Activated T-helper 17 cell treated with anti-CD3 and anti-CD28 coated beads, Interleukin-2, amount 50 U/mL, for 72 hours (primary cell): Measurements from ENCODE around the gene ERI2. TPM values are rescaled to one million over a fixed set of nuclear protein-coding genes. Genes with fewer than 3 reads are reported as not detected.
A peak's percentile ranks its signal among the peaks of the same experiment; 100 is the strongest.

Experiments used
- ATAC-seq: fragments of 150-1000 bp; cut with Tn5 transposase; replicated peaks from 2 replicates; pipeline ENCODE4 v1.10.0; 2021; ENCODE audit warnings: mild to moderate bottlenecking, moderate library complexity
- H3K27ac Mint-ChIP-seq: one replicate; pipeline ENCODE4 v1.8.0; 2022; ENCODE audit warnings: mixed read lengths
- H3K27me3 Mint-ChIP-seq: one replicate; pipeline ENCODE4 v1.8.0; 2022; ENCODE audit warnings: mixed read lengths
- H3K36me3 Mint-ChIP-seq: one replicate; pipeline ENCODE4 v1.8.0; 2022; ENCODE audit warnings: low read depth, mild to moderate bottlenecking, mixed read lengths
- H3K4me1 Mint-ChIP-seq: one replicate; pipeline ENCODE4 v1.8.0; 2022; ENCODE audit warnings: mixed read lengths
- H3K4me3 Mint-ChIP-seq: one replicate; pipeline ENCODE4 v1.8.0; 2022; ENCODE audit warnings: mild to moderate bottlenecking, mixed read lengths
- H3K9me3 Mint-ChIP-seq: one replicate; pipeline ENCODE4 v1.8.0; 2022; ENCODE audit warnings: mixed read lengths
- total RNA-seq, 2 donors: library from RNA; stranded (reverse); gene quantifications; one replicate each; pipeline ENCODE4 v1.2.3, GENCODE V29; 2022

The ERI2 gene
- total RNA-seq, 2 donors from 2014 or later: 18.1 to 21.8 TPM

DNA sequence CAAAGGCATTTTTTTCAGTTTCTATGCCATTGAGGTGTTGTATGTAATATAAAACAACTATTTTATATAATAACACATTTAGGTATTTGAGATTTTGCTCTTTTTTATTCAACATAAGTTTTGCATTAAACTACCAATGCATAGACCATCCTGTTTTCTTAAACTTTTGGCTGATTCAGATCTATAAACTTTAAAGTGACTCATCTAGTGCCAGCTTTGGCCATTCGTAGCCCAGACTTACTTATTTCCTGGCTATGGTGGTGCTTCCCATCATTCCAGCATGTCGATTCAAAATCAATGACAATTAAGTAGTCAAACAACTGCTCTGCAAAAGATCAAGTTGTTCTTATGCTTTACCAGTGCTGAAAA is 3.1 kb downstream of the ERI2 start:
- no peak for ATAC-seq
- peaks cover 23% of the 10 kb centered on the region for H3K36me3 Mint-ChIP-seq
- no peaks in the 10 kb centered on the region for H3K9me3 Mint-ChIP-seq
- H3K4me1 Mint-ChIP-seq: peaks cover 6% of the 10 kb centered on the region
- no peak overlapping the region for H3K4me3 Mint-ChIP-seq
- H3K27ac Mint-ChIP-seq: no peak overlapping the region
- no peaks in the 10 kb centered on the region for H3K27me3 Mint-ChIP-seq

DNA sequence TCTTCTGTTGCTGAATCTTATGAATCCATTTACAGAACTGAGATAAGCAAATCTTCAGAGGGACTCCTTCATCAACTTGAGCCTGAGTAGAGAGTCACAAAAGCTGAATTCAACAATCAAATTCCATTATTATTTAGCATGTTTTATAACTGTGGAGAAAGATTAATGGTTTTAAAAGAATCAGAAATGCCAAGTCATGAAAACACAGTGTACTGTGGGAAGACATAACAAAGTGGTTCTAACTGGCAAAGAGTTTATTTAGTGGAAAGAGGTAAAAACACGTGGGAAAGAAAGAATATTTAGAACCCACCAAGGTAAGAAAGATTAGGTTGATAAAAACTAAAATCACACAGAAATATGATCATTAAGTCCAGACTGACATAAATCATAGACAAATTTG is 5.0 kb downstream of the ERI2 start:
- ATAC-seq: no peak
- Mint-ChIP-seq H3K9me3 (no peaks in the 10 kb centered on the region), H3K4me3 (no peak overlapping the region), H3K36me3 (peaks cover 21% of the 10 kb centered on the region), H3K4me1 (peaks cover 10% of the 10 kb centered on the region), H3K27me3 (no peaks in the 10 kb centered on the region), H3K27ac (peak overlapping the region; percentile 70)

DNA sequence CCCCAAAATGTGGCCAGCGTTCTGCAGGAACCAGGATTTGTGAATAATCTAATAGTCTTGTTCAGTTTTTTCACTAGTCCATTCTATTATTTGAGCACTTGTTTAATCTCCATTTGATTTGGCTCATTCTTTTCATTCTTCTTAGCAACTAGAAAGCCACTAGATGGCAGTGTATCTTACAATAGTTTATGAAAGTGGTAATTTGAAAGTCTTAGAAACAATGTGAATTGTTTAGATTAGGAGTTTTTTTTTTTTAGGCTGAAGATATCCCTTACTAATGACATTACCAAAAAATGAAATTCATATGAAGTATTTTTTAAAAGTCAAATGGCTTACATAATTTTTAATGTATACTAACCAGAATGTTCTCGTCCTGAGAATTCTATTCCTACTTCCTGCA is 6.7 kb downstream of the ERI2 start:
- peaks cover 10% of the 10 kb centered on the region for H3K4me1 Mint-ChIP-seq

DNA sequence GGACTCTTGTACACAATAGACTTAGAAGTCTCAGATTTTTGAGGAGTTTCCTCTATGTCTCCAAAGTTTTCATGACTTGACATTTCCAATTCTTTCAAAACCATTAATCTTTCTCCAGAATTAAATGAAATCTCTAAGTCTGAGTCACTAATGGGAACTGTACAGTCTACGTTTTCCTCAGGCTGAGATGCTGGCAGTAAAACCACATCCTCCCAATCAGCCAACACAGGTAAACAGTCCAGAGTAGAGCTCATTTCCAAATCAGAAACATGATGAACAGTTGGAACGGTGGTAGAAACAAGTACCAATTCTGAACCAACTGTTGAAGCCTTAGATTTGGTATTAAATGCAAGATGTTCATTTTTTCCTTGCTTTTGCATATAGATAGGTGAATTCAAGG is 7.9 kb downstream of the ERI2 start:
- no peak for ATAC-seq
- H3K27ac Mint-ChIP-seq: no peak overlapping the region
- peaks cover 20% of the 10 kb centered on the region for H3K36me3 Mint-ChIP-seq
- no peak overlapping the region for H3K4me3 Mint-ChIP-seq
- peaks cover 10% of the 10 kb centered on the region for H3K4me1 Mint-ChIP-seq
- H3K9me3 Mint-ChIP-seq: no peaks in the 10 kb centered on the region
- no peaks in the 10 kb centered on the region for H3K27me3 Mint-ChIP-seq

More for the DNA sequence above, 6.7 kb downstream of the ERI2 start:
- ATAC-seq: peak; percentile 29
- Mint-ChIP-seq H3K36me3 (peaks cover 20% of the 10 kb centered on the region), H3K4me3 (no peak overlapping the region), H3K27me3 (no peaks in the 10 kb centered on the region), H3K27ac (no peak overlapping the region), H3K9me3 (no peaks in the 10 kb centered on the region)

DNA sequence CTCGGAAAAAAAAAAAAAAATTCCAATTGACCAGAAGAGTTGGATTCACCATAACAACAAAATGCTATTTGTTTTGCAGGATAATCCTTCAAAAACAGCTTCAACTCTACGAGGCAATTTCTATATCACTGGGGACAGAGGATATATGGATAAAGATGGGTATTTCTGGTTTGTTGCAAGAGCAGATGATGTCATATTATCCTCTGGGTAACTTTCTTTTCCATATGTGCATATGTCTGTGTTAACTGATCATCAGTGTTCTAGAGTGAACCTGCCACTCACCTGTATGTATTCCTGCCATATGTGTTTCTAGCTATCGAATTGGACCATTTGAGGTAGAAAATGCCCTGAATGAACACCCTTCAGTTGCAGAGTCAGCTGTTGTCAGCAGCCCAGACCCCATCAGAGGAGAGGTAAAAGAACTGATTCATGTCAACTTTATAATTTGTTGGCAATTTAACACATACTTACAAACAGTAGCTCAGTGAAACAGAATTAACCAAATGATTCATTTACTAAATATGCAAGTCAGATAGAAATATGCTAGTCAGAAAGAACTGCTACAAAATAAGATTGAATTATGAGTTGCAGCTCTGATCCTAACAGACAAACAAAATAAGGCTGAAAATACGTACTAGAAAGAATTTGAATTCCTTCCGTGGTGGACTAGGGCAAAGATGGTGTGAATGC is 14.2 kb downstream of the ERI2 start:
- no peak overlapping the region for H3K4me3 Mint-ChIP-seq
- no peaks in the 10 kb centered on the region for H3K9me3 Mint-ChIP-seq
- no peak for ATAC-seq
- H3K4me1 Mint-ChIP-seq: no peaks in the 10 kb centered on the region
- no peaks in the 10 kb centered on the region for H3K27me3 Mint-ChIP-seq
- H3K27ac Mint-ChIP-seq: no peak overlapping the region
- H3K36me3 Mint-ChIP-seq: no peaks in the 10 kb centered on the region

DNA sequence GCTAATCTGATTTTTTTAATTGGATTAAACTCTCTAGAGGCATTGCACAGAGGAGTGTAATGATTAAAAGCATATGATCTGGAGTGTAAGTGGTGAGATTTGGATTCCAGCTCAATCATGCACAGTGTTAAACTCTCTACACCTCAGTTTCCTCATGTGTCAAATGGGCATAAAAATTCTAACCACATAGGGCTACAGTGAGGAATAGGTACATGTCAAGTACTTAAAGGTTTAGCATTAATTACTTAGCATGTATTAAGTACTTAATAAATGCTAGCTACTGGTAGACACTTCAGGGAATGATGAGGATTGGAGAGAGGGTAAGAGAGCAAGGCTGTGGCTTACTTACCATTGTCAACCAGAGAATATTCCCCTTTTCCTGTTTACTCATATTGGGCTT is 17.1 kb downstream of the ERI2 start:
- Mint-ChIP-seq H3K4me3 (no peak overlapping the region), H3K4me1 (no peaks in the 10 kb centered on the region), H3K27me3 (no peaks in the 10 kb centered on the region), H3K27ac (no peak overlapping the region), H3K36me3 (no peaks in the 10 kb centered on the region), H3K9me3 (no peaks in the 10 kb centered on the region)
- no peak for ATAC-seq

DNA sequence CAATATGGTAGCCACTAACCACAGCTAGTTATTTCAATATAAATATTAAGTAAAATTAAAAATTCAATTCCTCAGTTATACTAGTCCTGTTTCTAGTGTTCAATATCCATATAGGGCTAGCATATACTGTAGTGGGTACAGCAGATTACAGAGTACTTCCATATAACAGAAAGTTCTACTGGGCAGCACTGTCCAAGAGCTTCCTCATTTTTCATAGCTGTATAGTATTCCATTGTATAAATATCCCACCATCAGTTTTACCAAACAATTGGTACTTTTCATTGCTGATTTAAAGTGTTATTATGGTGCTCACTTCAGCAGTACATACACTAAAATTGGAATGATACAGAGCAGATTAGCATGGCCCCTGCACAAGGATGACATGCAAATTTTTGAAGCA is 22.1 kb downstream of the ERI2 start:
- no peak overlapping the region for H3K4me3 Mint-ChIP-seq
- ATAC-seq: no peak

DNA sequence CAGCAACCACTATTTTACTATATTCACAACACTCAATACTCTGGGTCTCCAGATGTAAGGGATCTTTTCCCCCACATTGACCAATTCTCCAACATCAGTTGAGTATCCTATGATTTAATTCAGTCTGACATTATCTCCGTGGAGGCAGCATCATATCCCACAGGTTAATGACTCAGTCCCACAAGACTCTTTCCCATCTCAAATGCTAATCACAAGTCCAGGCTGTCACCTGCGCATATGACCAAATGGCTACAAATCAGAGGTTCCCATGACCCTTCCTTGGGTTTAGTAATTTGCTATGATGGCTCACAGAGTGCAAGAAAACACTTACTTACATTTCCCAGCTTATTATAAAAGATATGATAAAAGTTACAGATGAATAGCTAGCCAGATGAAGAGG is 23.8 kb downstream of the ERI2 start:
- ATAC-seq: no peak
- Mint-ChIP-seq H3K9me3 (no peaks in the 10 kb centered on the region), H3K27me3 (no peaks in the 10 kb centered on the region), H3K4me1 (no peaks in the 10 kb centered on the region), H3K27ac (no peak overlapping the region), H3K4me3 (no peak overlapping the region), H3K36me3 (peaks cover 14% of the 10 kb centered on the region)

More for the DNA sequence above, 22.1 kb downstream of the ERI2 start:
- no peaks in the 10 kb centered on the region for H3K4me1 Mint-ChIP-seq
- H3K27ac Mint-ChIP-seq: no peak overlapping the region
- H3K27me3 Mint-ChIP-seq: no peaks in the 10 kb centered on the region
- no peaks in the 10 kb centered on the region for H3K9me3 Mint-ChIP-seq
- H3K36me3 Mint-ChIP-seq: peaks cover 14% of the 10 kb centered on the region

DNA sequence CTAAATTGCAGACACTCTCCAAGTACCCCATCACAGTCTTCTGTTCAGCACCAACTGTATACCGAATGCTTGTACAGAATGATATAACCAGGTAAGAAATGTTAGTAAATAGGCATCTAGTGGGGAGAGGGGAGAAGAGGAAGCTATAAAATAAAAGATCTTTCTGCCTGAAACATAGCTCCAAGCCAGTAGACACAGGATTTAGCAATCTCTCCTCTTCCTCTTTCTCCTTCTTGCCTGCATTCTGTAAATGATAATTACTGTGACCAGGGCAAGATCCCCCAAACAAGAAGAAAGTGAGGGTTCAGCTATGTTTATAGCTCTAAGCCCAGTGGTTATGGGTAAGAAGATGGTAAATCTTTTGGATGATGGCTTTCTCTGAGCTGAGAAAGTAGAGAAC is 24.6 kb downstream of the ERI2 start:
- H3K27me3 Mint-ChIP-seq: no peaks in the 10 kb centered on the region
- H3K4me3 Mint-ChIP-seq: no peak overlapping the region
- H3K27ac Mint-ChIP-seq: no peak overlapping the region
- H3K9me3 Mint-ChIP-seq: no peaks in the 10 kb centered on the region
- ATAC-seq: no peak
- H3K36me3 Mint-ChIP-seq: peaks cover 14% of the 10 kb centered on the region
- no peaks in the 10 kb centered on the region for H3K4me1 Mint-ChIP-seq

DNA sequence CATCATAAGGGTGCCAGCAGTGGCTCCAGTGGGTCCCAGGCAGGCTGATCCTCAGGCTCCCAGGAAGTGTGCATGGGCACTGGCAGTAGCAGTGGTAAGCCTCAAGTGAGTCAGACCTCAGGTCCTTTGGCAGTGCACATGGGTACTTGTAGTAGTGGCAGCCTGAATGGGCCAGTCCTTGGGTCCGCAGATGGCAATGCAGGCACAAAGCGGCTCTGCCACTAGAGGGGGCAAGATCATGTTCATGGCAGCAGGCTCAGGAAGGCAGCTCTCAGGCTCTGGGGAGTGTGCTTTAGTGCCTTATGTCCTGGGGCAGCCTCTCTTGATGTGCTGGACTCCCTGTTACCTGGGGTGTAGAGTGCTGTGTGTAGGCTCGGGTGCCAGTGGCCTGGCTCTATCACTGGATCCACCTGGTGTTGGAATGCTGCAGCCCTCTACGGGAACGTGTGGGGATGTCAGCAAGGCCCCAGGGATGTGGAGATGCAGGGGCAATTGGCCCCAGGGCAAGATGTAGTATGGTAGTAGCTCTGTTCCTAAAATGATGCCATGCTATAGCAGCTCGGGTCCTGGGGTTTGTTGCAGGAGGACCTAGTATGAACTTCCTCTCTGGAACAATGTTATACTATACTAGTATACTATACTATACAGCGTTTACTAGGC is 31.4 kb downstream of the ERI2 start:
- no peak overlapping the region for H3K27ac Mint-ChIP-seq
- H3K9me3 Mint-ChIP-seq: no peaks in the 10 kb centered on the region
- H3K4me1 Mint-ChIP-seq: no peaks in the 10 kb centered on the region
- H3K36me3 Mint-ChIP-seq: no peaks in the 10 kb centered on the region
- H3K4me3 Mint-ChIP-seq: no peak overlapping the region
- no peaks in the 10 kb centered on the region for H3K27me3 Mint-ChIP-seq
- ATAC-seq: peak; percentile 75

DNA sequence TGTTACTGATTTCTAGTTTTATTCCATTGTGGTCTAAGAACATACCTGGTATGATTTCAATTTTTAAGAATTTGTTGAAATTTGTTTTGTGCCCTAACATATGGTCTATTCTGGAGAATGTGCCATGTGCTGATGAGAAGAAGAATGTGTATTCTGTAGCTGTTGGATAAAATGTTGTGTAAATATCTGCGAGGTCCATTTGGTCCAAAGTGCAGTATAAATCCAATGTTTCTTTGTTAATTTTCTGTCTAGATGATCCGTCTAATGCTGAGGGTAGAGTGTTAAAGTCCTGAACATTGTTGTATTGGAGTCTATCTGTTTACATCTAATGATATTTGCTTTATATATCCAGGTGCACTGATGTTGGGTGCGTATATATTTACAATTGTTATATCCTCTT is 32.6 kb downstream of the ERI2 start:
- Mint-ChIP-seq H3K4me1 (no peaks in the 10 kb centered on the region), H3K36me3 (no peaks in the 10 kb centered on the region), H3K9me3 (no peaks in the 10 kb centered on the region), H3K4me3 (no peak overlapping the region), H3K27me3 (no peaks in the 10 kb centered on the region), H3K27ac (no peak overlapping the region)
- ATAC-seq: no peak

DNA sequence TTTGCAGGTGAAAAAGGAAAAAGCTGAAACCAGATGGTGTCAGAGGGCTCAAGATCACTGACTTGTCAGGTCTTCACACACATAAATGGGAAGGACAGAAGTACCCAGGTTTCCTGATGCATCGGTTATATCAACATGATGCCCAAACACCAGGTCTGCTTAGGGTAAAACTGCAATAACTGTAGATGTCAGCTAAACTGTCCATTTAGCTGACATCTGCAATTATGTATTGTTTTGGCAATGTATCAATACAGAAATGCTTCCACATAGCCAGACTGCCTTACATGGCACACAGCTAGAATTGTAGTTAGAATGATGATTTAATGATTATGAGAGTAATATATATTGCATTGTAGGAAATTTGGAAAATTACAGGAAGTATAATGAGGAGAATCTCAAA is 37.5 kb downstream of the ERI2 start:
- Mint-ChIP-seq H3K9me3 (no peaks in the 10 kb centered on the region), H3K27me3 (no peaks in the 10 kb centered on the region), H3K27ac (no peak overlapping the region), H3K4me3 (no peak overlapping the region), H3K36me3 (no peaks in the 10 kb centered on the region), H3K4me1 (no peaks in the 10 kb centered on the region)
- ATAC-seq: no peak

DNA sequence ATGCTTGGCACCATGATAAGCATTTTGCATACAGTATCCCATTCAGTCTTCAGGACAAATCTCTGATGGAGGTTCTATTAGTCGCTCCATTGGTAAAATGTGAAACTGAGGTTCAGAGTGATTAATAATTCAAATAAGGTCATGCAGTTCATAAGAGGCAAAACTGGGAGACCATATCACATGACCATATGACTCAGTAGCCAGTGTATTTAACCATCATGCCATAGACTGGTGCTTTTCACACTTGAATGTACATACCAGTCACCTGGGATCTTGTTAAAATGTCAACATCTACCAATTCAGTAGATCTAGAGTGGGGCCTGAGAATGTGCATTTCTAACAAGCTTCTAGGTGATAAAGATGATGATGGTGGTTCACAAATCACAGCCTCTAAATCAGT is 38.2 kb downstream of the ERI2 start:
- ATAC-seq: no peak
- Mint-ChIP-seq H3K4me3 (no peak overlapping the region), H3K36me3 (no peaks in the 10 kb centered on the region), H3K27ac (no peak overlapping the region), H3K9me3 (no peaks in the 10 kb centered on the region), H3K4me1 (no peaks in the 10 kb centered on the region), H3K27me3 (no peaks in the 10 kb centered on the region)

DNA sequence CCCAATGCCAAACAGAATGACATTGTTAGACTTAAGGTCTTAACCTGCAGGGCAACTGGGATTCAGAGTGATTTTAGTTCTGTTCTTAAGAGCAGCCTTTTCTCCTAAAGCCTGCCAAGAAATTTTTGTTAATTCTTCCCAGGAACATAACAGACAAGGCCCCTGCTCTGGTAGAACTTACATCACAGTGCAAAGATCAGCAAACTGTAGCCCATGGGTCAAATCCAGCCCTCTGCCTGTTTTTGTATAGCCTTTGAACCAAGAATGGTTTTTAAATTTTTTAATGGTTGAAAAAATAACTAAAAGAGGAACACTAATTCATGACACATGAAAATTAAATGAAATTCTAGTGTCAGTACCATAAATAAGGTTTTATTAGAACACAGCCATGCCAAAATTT is 38.7 kb downstream of the ERI2 start:
- no peak overlapping the region for H3K27ac Mint-ChIP-seq
- H3K4me3 Mint-ChIP-seq: no peak overlapping the region
- no peaks in the 10 kb centered on the region for H3K9me3 Mint-ChIP-seq
- ATAC-seq: no peak
- H3K36me3 Mint-ChIP-seq: no peaks in the 10 kb centered on the region
- no peaks in the 10 kb centered on the region for H3K27me3 Mint-ChIP-seq
- H3K4me1 Mint-ChIP-seq: no peaks in the 10 kb centered on the region

DNA sequence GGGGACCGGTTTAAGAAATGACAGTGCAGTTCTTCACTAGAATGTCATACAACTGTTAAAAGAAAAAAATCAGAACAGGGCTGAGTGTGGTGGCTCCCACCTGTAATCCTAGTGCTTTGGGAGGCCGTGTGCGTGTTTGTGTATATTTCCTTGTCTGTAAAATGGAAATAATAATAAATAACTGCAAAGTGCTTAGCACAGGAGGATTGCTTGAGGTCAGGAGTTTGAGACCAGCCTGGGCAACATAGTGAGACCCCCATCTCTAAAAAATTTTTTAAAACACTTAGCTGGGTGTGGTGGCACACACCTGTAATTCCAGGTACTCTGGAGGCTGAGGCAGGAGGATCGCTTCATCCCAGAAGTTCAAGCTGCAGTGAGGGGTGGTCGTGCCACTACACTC is 40.0 kb downstream of the ERI2 start:
- H3K27ac Mint-ChIP-seq: no peak overlapping the region
- no peak overlapping the region for H3K4me3 Mint-ChIP-seq
- no peaks in the 10 kb centered on the region for H3K27me3 Mint-ChIP-seq
- H3K36me3 Mint-ChIP-seq: no peaks in the 10 kb centered on the region
- no peaks in the 10 kb centered on the region for H3K9me3 Mint-ChIP-seq
- no peak for ATAC-seq
- no peaks in the 10 kb centered on the region for H3K4me1 Mint-ChIP-seq
